Adrenal gland (tissue), 5 donors: ENCODE data around the gene KHSRP.
"Not testable (repeated sequence)": the region's sequence is repeated elsewhere in the genome, so short reads cannot be mapped to it uniquely, and the experiment has no call there.

Experiments
- CTCF ChIP-seq, 6 experiments: fragments of 450-650 bp in 4 of 6; fragments of 200-600 bp in 2 of 6; sonication (generic) in 1 of 6; IDR thresholded peaks; 1 replicate in 5 of 6; 2 replicates in 1 of 6; pipeline versions ENCODE4 v1.5.1 to v1.8.0; 2016 to 2021; ENCODE audit warnings: antibody characterized with exemption in 6 of 6, mild to moderate bottlenecking in 2 of 6, moderate library complexity in 1 of 6
- POLR2A ChIP-seq, 2 donors: fragments of 450-650 bp; IDR thresholded peaks; one replicate each; pipeline ENCODE4 v1.6.1; 2017; ENCODE audit warnings: antibody characterized with exemption in 2 of 2, mild to moderate bottlenecking in 2 of 2, moderate library complexity in 1 of 2
- donor health status: DM: no; HTN: no; CAD: no.

DNA sequence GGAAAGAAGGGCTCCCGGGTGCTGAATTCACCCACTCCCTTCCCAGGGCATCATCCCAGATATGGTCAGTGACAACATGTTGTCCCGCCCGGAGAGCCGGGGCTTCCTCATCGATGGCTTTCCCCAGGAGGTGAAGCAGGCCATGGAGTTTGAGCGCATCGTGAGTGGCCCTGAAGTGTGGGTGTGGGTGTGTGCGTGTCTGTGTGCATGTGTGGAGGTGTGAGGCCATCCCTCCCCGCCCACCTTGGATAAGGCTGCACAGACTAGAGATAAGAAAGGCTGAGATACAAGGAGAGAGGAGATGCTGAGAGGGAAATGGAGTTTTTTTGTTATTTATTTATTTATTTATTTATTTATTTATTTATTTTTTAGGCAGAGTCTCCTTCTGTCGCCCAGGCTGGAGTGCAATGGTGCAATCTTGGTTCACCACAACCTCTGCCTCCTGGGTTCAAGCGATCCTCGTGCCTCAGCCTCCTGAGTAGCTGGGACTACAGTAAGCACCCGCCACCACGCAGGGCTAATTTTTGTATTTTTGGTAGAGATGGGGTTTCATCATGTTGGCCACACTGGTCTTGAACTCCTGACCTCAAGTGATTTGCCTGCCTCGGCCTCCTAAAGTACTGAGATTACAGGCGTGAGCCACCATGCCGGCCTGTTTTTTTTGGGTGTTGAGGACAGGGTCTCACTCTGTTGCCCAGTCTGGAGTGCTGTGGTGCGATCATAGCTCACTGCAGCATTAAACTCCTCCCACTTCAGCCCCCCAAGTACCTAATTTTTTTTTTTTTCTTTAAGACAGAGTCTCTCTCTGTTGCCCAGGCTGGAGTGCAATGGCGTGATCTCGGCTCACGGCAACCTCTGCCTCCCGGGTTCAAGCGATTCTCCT is 24.3 kb downstream of the KHSRP start:
- TF ChIP-seq CTCF, POLR2A (IDR thresholded peaks at IDR 0.05): not testable (repeated sequence)
